ENCODE measurements around the gene KLRK1. TPM values are rescaled to one million over a fixed set of nuclear protein-coding genes. Genes with fewer than 3 reads are reported as not detected.

Gene KLRK1
- total RNA-seq, 1 donor = under 0.01 TPM

Other genes starting within 250 kb of the KLRK1 start
- gene OLR1, start 217.9 kb downstream of the KLRK1 start, total RNA-seq = not detected
- under 0.01 TPM for gene TMEM52B, start 211.0 kb downstream of the KLRK1 start, total RNA-seq
- 19.9 TPM for gene GABARAPL1, start 177.2 kb downstream of the KLRK1 start, total RNA-seq
- under 0.01 TPM for gene KLRD1, start 82.2 kb downstream of the KLRK1 start, total RNA-seq
- gene KLRC4, start 19.7 kb upstream of the KLRK1 start, total RNA-seq = not detected
- not detected for gene KLRC3, start 30.6 kb upstream of the KLRK1 start, total RNA-seq
- gene KLRC2, start 46.0 kb upstream of the KLRK1 start, total RNA-seq = under 0.01 TPM
- gene KLRC1, start 63.3 kb upstream of the KLRK1 start, total RNA-seq = not detected
- 10.2 TPM for gene EIF2S3B, start 115.8 kb upstream of the KLRK1 start, total RNA-seq
- gene MAGOHB, start 223.6 kb upstream of the KLRK1 start, total RNA-seq = 2.7 TPM

Data from hematopoietic multipotent progenitor cell (in vitro differentiated cells).